Transverse colon (tissue), 4 donors: ENCODE results near the gene YPEL2. TPM values are rescaled to one million over a fixed set of nuclear protein-coding genes. Genes with fewer than 3 reads are reported as not detected.
"Not testable (repeated sequence)": the region's sequence is repeated elsewhere in the genome, so short reads cannot be mapped to it uniquely, and the experiment has no call there.

Experiments used
- DNase-seq: peaks from one replicate; pipeline ENCODE4 v3.0.0-alpha.2; 2019
- H3K27ac ChIP-seq, 4 donors: fragments of 200-600 bp; sonication (generic); 2 replicates each; pipeline ENCODE4 v1.5.1; 2016 to 2018; ENCODE audit warnings: inconsistent platforms in 4 of 4
- H3K27me3 ChIP-seq: fragments of 200-600 bp; sonication (generic); 2 replicates; pipeline ENCODE4 v1.5.1; 2017; ENCODE audit warnings: inconsistent platforms
- H3K36me3 ChIP-seq, 4 donors: fragments of 200-600 bp; sonication (generic); 2 replicates each; pipeline ENCODE4 v1.5.1; 2017 to 2019; ENCODE audit warnings: inconsistent platforms in 4 of 4
- H3K4me1 ChIP-seq, 4 donors: fragments of 200-600 bp; sonication (generic); 2 replicates each; pipeline ENCODE4 v1.5.1; 2017 to 2020; ENCODE audit warnings: inconsistent platforms in 4 of 4
- H3K4me3 ChIP-seq, 4 donors: fragments of 200-600 bp; sonication (generic); 1 replicate in 1 of 4; 2 replicates in 3 of 4; pipeline versions ENCODE4 v1.5.1 to v1.6.1; 2017 to 2019; ENCODE audit warnings: inconsistent platforms in 4 of 4
- H3K9me3 ChIP-seq, 2 donors: fragments of 200-600 bp; sonication (generic); 2 replicates each; pipeline ENCODE4 v1.5.1; 2017 to 2019; ENCODE audit warnings: inconsistent platforms in 2 of 2
- EP300 ChIP-seq: sonication (generic); formaldehyde crosslinking; IDR thresholded peaks from one replicate; pipeline ENCODE4 v1.6.1; 2017; ENCODE audit warnings: antibody characterized with exemption, low read depth
- POLR2A ChIP-seq: fragments of 450-650 bp; IDR thresholded peaks from one replicate; pipeline ENCODE4 v1.6.1; 2016; ENCODE audit warnings: antibody characterized with exemption, mild to moderate bottlenecking, moderate library complexity
- POLR2AphosphoS5 ChIP-seq, 3 donors: sonication (generic); formaldehyde crosslinking; IDR thresholded peaks; one replicate each; pipeline ENCODE4 v1.6.1; 2016; ENCODE audit warnings: antibody characterized with exemption in 3 of 3
- WGBS, 2 donors: methylation state at CpG; one replicate each; pipeline ENCODE4 v1.1.5; 2018; ENCODE audit warnings: low coverage in 1 of 2; 5-methylcytosine and 5-hydroxymethylcytosine counted together
- in situ Hi-C, 4 donors: fragments of 200-750 bp; cut with MboI; loops; one replicate each; pipeline versions ENCODE4 v1.15.0 to v1.15.1; 2017; ENCODE audit warnings: low sequenced_read_pairs in 3 of 4, low pct_ligation_motif_present in 1 of 4, low pct_unique_long_range_greater_than_20kb in 1 of 4
- intact Hi-C: fragments of 100-400 bp; cut with DNase I; formaldehyde crosslinking; loops from one replicate; pipeline ENCODE4 v1.15.1; 2023; ENCODE audit warnings: low total_unique reads
- total RNA-seq, 4 donors: library from RNA; depleted of rRNA; stranded (reverse); fragments of >200 nt; gene quantifications; one replicate each; pipeline ENCODE4 v1.1.0, GENCODE V29; 2016
- TF ChIP-seq, protein P1 (sequence below), 5 experiments: fragments of 200-600 bp in 3 of 5; fragments of 450-650 bp in 2 of 5; sonication (generic) in 3 of 5; IDR thresholded peaks; 1 replicate in 2 of 5; 2 replicates in 3 of 5; pipeline ENCODE4 v1.5.1; 2016 to 2017; ENCODE audit warnings: antibody characterized with exemption in 5 of 5, inconsistent platforms in 3 of 5, mild to moderate bottlenecking in 2 of 5, moderate library complexity in 1 of 5

Gene YPEL2
- total RNA-seq, 4 donors from 2014 or later = 24.7 to 45.0 (median 32.8) TPM

DNA sequence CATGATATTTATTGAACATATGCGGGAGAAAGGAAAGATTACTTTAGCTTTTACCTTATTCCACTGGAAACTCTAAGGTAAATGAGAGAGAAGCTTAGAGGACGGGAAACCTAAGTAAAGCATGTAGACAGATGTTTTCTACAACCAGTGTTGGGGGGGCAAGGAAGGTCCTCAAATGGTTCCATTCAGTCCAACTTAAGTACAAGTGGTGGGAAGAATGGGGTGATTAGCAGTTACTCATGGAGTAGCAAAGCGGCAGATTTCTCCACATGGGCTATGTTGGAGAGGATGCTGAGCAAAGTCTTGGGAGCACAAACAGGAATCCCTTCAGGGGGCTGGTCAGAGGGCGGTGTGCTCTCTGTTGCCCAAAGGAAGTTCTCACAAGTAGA lies 78.6 kb downstream of the YPEL2 start:
- 92 to 100% methylated on average over 2 to 4 of the region's 4 CpGs for WGBS, 2 donors
- in situ Hi-C loops (no loop called here), intact Hi-C loops (no loop called here)
- H3K27me3 ChIP-seq = no peaks in the 10 kb centered on the region
- H3K36me3 ChIP-seq = no peaks in the 10 kb centered on the region
- peaks cover 5 to 9% of the 10 kb centered on the region in 2 donors for H3K9me3 ChIP-seq
- no peak overlapping the region for H3K27ac ChIP-seq
- TF ChIP-seq POLR2A = no peak
- TF ChIP-seq, protein P1, sequence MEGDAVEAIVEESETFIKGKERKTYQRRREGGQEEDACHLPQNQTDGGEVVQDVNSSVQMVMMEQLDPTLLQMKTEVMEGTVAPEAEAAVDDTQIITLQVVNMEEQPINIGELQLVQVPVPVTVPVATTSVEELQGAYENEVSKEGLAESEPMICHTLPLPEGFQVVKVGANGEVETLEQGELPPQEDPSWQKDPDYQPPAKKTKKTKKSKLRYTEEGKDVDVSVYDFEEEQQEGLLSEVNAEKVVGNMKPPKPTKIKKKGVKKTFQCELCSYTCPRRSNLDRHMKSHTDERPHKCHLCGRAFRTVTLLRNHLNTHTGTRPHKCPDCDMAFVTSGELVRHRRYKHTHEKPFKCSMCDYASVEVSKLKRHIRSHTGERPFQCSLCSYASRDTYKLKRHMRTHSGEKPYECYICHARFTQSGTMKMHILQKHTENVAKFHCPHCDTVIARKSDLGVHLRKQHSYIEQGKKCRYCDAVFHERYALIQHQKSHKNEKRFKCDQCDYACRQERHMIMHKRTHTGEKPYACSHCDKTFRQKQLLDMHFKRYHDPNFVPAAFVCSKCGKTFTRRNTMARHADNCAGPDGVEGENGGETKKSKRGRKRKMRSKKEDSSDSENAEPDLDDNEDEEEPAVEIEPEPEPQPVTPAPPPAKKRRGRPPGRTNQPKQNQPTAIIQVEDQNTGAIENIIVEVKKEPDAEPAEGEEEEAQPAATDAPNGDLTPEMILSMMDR (IDR thresholded peaks at IDR 0.05) = no peak
- no peak for TF ChIP-seq POLR2AphosphoS5 (IDR thresholded peaks at IDR 0.05)
- TF ChIP-seq EP300 = no peak
- no peak overlapping the region for H3K4me3 ChIP-seq
- H3K4me1 ChIP-seq = peaks cover 0 to 16% (median 3%) of the 10 kb centered on the region in 4 donors
- DNase-seq = no peak

- H3K36me3 ChIP-seq, H3K9me3 ChIP-seq, H3K4me3 ChIP-seq, in situ Hi-C loops, H3K4me1 ChIP-seq, DNase-seq, H3K27ac ChIP-seq, intact Hi-C loops, H3K27me3 ChIP-seq: not testable (repeated sequence)
- 81 to 84% methylated on average over 5 of the region's 5 CpGs for WGBS, 2 donors
Measured at GRCh38 chr17:59412431-59412830, 81.0 kb downstream of the YPEL2 start.

DNA sequence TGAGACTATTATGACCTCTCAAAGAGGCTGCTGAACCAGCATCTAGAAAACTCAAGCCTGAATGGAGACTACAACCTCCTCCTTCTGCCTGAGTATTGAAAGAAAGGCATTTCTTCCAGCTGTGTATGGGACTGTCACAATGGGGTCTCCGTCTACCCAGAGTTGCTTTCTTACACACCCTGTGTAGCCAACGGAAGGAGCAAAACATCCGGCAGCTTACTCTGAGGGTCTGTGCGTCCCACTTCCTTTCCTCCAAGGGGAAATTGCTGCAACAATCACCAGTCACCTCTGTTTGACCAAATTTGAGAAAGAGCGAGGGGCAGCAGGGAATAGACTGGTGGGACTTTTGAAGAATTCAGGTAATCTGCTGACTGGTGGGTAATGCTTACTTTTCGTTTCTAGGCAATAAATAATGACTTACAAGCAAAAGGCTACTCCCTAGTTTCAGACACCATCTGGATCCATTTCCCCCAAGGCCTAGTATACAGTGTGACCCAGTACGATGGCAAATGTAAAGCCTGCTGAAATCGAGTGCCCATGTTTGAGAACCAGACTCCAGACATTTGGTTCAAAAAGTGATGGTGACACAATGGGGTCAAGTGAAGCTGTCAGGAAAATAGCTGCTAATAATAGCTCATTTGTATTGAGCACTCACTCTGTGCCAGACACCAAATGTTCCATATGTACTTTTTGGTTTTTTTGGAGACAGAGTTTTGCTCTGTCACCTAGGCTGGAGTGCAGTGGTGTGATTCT lies 81.7 kb downstream of the YPEL2 start:
- intact Hi-C loops (no loop called here), in situ Hi-C loops (no loop called here)
- peaks cover 5 to 9% of the 10 kb centered on the region in 2 donors for H3K9me3 ChIP-seq
- H3K27ac ChIP-seq = no peak overlapping the region
- no peaks in the 10 kb centered on the region for H3K4me1 ChIP-seq
- no peak overlapping the region for H3K4me3 ChIP-seq
- WGBS, 2 donors = 71 to 75% methylated on average over 4 to 8 of the region's 8 CpGs
- no peaks in the 10 kb centered on the region for H3K36me3 ChIP-seq
- H3K27me3 ChIP-seq = no peaks in the 10 kb centered on the region
- no peak for TF ChIP-seq POLR2AphosphoS5 (IDR thresholded peaks at IDR 0.05)
- no peak for TF ChIP-seq POLR2A
- TF ChIP-seq, protein P1 (IDR thresholded peaks at IDR 0.05) = no peak
- TF ChIP-seq EP300 = no peak
- no peak for DNase-seq

DNA sequence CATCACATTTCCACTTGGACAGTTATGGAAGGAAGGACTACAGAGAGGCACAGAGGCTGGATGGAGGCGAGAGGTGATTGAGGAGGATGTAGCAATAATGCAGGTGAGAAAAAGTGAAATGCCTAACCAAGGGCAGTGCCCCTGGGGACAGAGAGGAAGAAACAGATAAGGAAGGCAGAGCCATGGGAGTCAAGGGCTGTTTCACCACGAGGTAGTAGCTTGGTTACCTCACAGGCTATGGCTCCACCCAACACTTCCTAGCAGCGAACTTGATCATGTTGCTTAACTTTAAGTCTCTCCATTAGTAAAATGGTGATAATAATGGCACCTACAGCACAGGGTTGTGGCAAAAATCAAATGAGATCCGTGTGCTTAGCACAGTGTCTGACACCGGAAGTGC lies 83.9 kb downstream of the YPEL2 start:
- Histone ChIP-seq H3K36me3 (no peaks in the 10 kb centered on the region), H3K4me3 (no peak overlapping the region), H3K27ac (no peak overlapping the region), H3K9me3 (peaks cover 0 to under 1% of the 10 kb centered on the region in 2 donors), H3K4me1 (no peaks in the 10 kb centered on the region), H3K27me3 (no peaks in the 10 kb centered on the region)
- no peak for DNase-seq
- TF ChIP-seq POLR2A = no peak
- TF ChIP-seq, protein P1 (IDR thresholded peaks at IDR 0.05) = no peak
- no peak for TF ChIP-seq EP300
- TF ChIP-seq POLR2AphosphoS5 (IDR thresholded peaks at IDR 0.05) = no peak
- 78 to 100% methylated on average over 1 to 5 of the region's 5 CpGs for WGBS, 2 donors
- in situ Hi-C loops (no loop called here), intact Hi-C loops (no loop called here)

DNA sequence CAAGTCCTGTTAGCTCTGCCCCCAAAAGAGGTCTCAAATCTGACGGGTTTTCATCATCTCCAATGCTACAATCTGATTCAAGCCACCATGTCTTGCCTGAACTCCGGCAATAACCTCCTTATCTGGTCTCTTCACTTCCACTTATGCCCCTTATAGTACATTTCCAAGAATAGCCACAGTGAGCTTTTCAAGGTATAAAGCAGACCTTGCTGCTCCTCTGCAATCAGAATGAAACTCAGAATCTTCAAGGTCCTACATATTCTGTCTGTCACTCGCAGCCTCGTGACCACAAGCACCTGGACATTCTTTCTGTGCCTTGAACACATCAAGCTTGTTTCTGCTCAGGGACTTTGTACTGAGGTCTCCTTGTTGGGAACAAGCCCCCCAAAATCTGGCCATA lies 84.7 kb downstream of the YPEL2 start:
- Histone ChIP-seq H3K27me3 (no peaks in the 10 kb centered on the region), H3K27ac (no peak overlapping the region), H3K9me3 (no peaks in the 10 kb centered on the region), H3K36me3 (no peaks in the 10 kb centered on the region), H3K4me3 (no peak overlapping the region), H3K4me1 (peaks cover 0 to 3% (median 0%) of the 10 kb centered on the region in 4 donors)
- WGBS, 2 donors = 74 to 100% methylated on average over 1 to 4 of the region's 4 CpGs
- intact Hi-C loops = no loop called here
- TF ChIP-seq POLR2AphosphoS5 (IDR thresholded peaks at IDR 0.05) (no peak), EP300 (no peak), POLR2A (no peak)
- TF ChIP-seq, protein P1 (IDR thresholded peaks at IDR 0.05) = no peak
- in situ Hi-C loops = no loop called here
- no peak for DNase-seq
